K562 (cell line): ENCODE measurements around the gene STON2. TPM values are rescaled to one million over a fixed set of nuclear protein-coding genes. Genes with fewer than 3 reads are reported as not detected.

ENCODE experiments used
- CBX3 ChIP-seq, 2 experiments: IDR thresholded peaks; 1 replicate in 1 of 2; 2 replicates in 1 of 2; pipeline ENCODE4 v1.6.1; 2012; ENCODE audit warnings: inconsistent platforms in 2 of 2, low read length in 2 of 2, borderline replicate concordance in 1 of 2, control low read depth in 1 of 2
- CREB1 ChIP-seq, 2 experiments: sonication (generic) in 1 of 2; formaldehyde crosslinking in 1 of 2; IDR thresholded peaks; 2 replicates each; pipeline versions ENCODE4 v1.6.1 to v1.8.0; 2012 to 2022; ENCODE audit warnings: inconsistent platforms in 1 of 2, mild to moderate bottlenecking in 1 of 2, missing genetic modification reagents in 1 of 2, moderate library complexity in 1 of 2
- DDX20 ChIP-seq: fragments of 450-650 bp; IDR thresholded peaks from 2 replicates; pipeline ENCODE4 v1.6.1; 2016; ENCODE audit warnings: missing genetic modification characterization, low read depth, mild to moderate bottlenecking, missing compliant biosample characterization, moderate library complexity
- DMBX1 ChIP-seq: fragments of 250-450 bp; sonication (Bioruptor Pico); IDR thresholded peaks from 2 replicates; pipeline ENCODE4 v1.8.0; 2022; ENCODE audit warnings: inconsistent platforms, mild to moderate bottlenecking, moderate library complexity, borderline replicate concordance
- GTF2F1 ChIP-seq: IDR thresholded peaks from 2 replicates; pipeline ENCODE4 v1.6.1; 2011; ENCODE audit warnings: low read depth, low read length, improper control_type of control experiment
- LCOR ChIP-seq: sonication (generic); formaldehyde crosslinking; IDR thresholded peaks from 2 replicates; pipeline ENCODE4 v1.8.0; 2022; ENCODE audit warnings: mild to moderate bottlenecking, missing genetic modification reagents
- MAFK ChIP-seq: IDR thresholded peaks from 2 replicates; pipeline ENCODE4 v1.6.1; 2011; ENCODE audit warnings: low read length, improper control_type of control experiment
- MCM3 ChIP-seq: fragments of 450-650 bp; IDR thresholded peaks from 2 replicates; pipeline ENCODE4 v1.6.1; 2016
- MECOM ChIP-seq: fragments of 250-450 bp; sonication (Bioruptor Pico); IDR thresholded peaks from 2 replicates; pipeline ENCODE4 v1.8.0; 2022; ENCODE audit warnings: inconsistent platforms
- MEF2A ChIP-seq: IDR thresholded peaks from 2 replicates; pipeline ENCODE4 v1.6.1; 2011; ENCODE audit warnings: low read depth, mild to moderate bottlenecking, low read length, moderate library complexity; ENCODE audit not compliant: control insufficient read depth
- RCOR1 ChIP-seq, 2 experiments: IDR thresholded peaks; 2 replicates each; pipeline ENCODE4 v1.6.1; 2012; ENCODE audit warnings: low read depth in 2 of 2, low read length in 2 of 2, borderline replicate concordance in 1 of 2, improper control_type of control experiment in 1 of 2
- SLC30A9 ChIP-seq: fragments of 250-450 bp; sonication (Bioruptor Pico); IDR thresholded peaks from 2 replicates; pipeline ENCODE4 v1.8.0; 2022; ENCODE audit warnings: mild to moderate bottlenecking, moderate library complexity
- SMARCC2 ChIP-seq: fragments of 450-650 bp; IDR thresholded peaks from 2 replicates; pipeline ENCODE4 v1.6.1; 2017; ENCODE audit warnings: antibody characterized with exemption, moderate library complexity, mild to moderate bottlenecking, low read depth
- STAT5A ChIP-seq: IDR thresholded peaks from 2 replicates; pipeline ENCODE4 v1.6.1; 2012; ENCODE audit warnings: low read length, inconsistent platforms, borderline replicate concordance
- TARDBP ChIP-seq: fragments of 450-650 bp; IDR thresholded peaks from 2 replicates; pipeline ENCODE4 v1.6.1; 2016
- TCF3 ChIP-seq: sonication (generic); formaldehyde crosslinking; IDR thresholded peaks from 2 replicates; pipeline ENCODE4 v1.4.0; 2020; ENCODE audit warnings: mild to moderate bottlenecking, missing genetic modification reagents
- TSC22D4 ChIP-seq: fragments of 450-650 bp; IDR thresholded peaks from 2 replicates; pipeline ENCODE4 v1.6.1; 2016; ENCODE audit warnings: missing genetic modification characterization, missing biosample characterization, control low read depth
- ZFP36 ChIP-seq: fragments of 150-350 bp; IDR thresholded peaks from 2 replicates; pipeline ENCODE4 v1.6.1; 2018; ENCODE audit warnings: low read length, low read depth; ENCODE audit not compliant: partially characterized antibody
- ZKSCAN3 ChIP-seq: fragments of 250-450 bp; sonication (Bioruptor Pico); IDR thresholded peaks from 2 replicates; pipeline ENCODE4 v1.4.0; 2020
- ZNF124 ChIP-seq: sonication (generic); formaldehyde crosslinking; IDR thresholded peaks from 2 replicates; pipeline ENCODE4 v1.8.1; 2022; ENCODE audit warnings: missing genetic modification reagents
- ZNF134 ChIP-seq: fragments of 250-450 bp; sonication (Bioruptor Pico); conservative IDR thresholded peaks from 2 replicates; pipeline ENCODE4 v1.4.0; 2020
- polyA plus RNA-seq, 8 experiments: library from polyadenylated mRNA; depleted of rRNA in 4 of 8; stranded (reverse) in 5 of 8; unstranded in 3 of 8; fragments of >200 nt; fragmentation: Nextera tagmentation in 2 of 8; fragmentation: Illumina TruSeq in 1 of 8; extraction: Ambion mirVana in 2 of 8; extraction: Trizol in 1 of 8; gene quantifications; 2 replicates each; pipeline versions ENCODE4 v1.2.1 to v1.2.3, GENCODE V29; 2011 to 2014; ENCODE audit warnings: inconsistent platforms in 1 of 8, missing spikeins in 1 of 8
- total RNA-seq, 7 experiments: library from RNA; depleted of rRNA in 6 of 7; stranded (reverse); fragments of >200 nt in 6 of 7; fragmentation: Illumina TruSeq in 2 of 7; extraction: Trizol in 2 of 7; gene quantifications; 2 replicates each; pipeline versions ENCODE4 v1.2.1 to v1.2.3, GENCODE V29; 2011 to 2021; ENCODE audit warnings: low replicate concordance in 1 of 7
- TF ChIP-seq, protein P1 (sequence below): sonication (generic); formaldehyde crosslinking; IDR thresholded peaks from 2 replicates; pipeline ENCODE4 v1.8.0; 2022; ENCODE audit warnings: mild to moderate bottlenecking, missing genetic modification reagents
- TF ChIP-seq, protein P2 (sequence below), 2 experiments: fragments of 450-650 bp; IDR thresholded peaks; 2 replicates each; pipeline ENCODE4 v1.6.1; 2016
- TF ChIP-seq, protein P3 (sequence below): fragments of 250-450 bp; sonication (Bioruptor Pico); IDR thresholded peaks from 2 replicates; pipeline ENCODE4 v1.8.0; 2021; ENCODE audit warnings: moderate library complexity, mild to moderate bottlenecking, inconsistent platforms
- TF ChIP-seq, protein P4 (sequence below): sonication (generic); formaldehyde crosslinking; IDR thresholded peaks from 2 replicates; pipeline ENCODE4 v1.8.1; 2023; ENCODE audit warnings: mild to moderate bottlenecking, missing genetic modification reagents

The STON2 gene
- total and polyA plus RNA-seq, 9 of the 15 experiments (the other 6 are each of a cell fraction or from before 2014, with no cell fraction given), result 7.8 to 99.3 (median 53.5) TPM

DNA sequence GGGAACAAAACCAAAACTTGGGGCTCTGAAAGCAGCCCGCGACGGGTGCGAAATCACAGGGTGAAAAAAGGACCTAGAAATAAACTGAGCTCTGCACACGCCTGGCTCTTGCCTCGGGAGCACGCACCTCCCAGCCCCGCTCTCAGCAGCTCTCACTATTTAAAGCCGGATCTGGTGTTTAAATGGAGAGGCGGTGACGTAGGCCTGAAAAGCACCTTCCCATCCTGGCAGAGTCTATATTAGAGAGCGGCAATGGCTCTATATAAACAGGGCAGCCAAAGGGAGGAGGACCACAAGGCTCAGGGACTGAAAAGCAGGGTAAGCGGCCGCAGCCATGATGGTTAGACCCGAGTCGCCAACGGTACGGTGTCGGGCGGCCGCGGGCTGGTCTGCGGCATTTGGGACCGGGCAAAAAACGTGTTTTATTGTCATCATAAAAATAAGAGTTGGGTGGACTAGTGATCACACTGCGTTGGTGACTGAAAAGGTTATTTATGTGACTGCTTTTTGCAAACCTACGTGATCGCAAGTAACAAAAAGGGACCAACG, 180.8 kb downstream of the STON2 start (continued):
- no peak for TF ChIP-seq ZFP36
- TF ChIP-seq TSC22D4, result no peak
- TF ChIP-seq ZNF124, result no peak
- TF ChIP-seq STAT5A, result no peak
- TF ChIP-seq TCF3 (CRISPR knock-in tag), result no peak
- no peak for TF ChIP-seq MCM3
- no peak for TF ChIP-seq ZKSCAN3 (CRISPR knock-in tag)
- TF ChIP-seq ZNF134 (CRISPR knock-in tag), result no peak
- no peak for TF ChIP-seq LCOR (CRISPR knock-in tag)
- no peak for TF ChIP-seq CBX3 (IDR thresholded peaks at IDR 0.05; ENCODE audit: borderline replicate concordance in 1 of 2, low read length in 2 of 2)
- TF ChIP-seq, protein P1, sequence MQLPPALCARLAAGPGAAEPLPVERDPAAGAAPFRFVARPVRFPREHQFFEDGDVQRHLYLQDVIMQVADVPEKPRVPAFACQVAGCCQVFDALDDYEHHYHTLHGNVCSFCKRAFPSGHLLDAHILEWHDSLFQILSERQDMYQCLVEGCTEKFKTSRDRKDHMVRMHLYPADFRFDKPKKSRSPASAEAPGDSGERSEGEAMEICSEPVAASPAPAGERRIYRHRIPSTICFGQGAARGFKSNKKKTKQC, result no peak
- TF ChIP-seq DDX20 (tag), result no peak
- no peak for TF ChIP-seq MAFK
- no peak for TF ChIP-seq DMBX1
- TF ChIP-seq, protein P2, sequence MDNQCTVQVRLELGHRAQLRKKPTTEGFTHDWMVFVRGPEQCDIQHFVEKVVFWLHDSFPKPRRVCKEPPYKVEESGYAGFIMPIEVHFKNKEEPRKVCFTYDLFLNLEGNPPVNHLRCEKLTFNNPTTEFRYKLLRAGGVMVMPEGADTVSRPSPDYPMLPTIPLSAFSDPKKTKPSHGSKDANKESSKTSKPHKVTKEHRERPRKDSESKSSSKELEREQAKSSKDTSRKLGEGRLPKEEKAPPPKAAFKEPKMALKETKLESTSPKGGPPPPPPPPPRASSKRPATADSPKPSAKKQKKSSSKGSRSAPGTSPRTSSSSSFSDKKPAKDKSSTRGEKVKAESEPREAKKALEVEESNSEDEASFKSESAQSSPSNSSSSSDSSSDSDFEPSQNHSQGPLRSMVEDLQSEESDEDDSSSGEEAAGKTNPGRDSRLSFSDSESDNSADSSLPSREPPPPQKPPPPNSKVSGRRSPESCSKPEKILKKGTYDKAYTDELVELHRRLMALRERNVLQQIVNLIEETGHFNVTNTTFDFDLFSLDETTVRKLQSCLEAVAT (IDR thresholded peaks at IDR 0.05), result peak in 1 of 2 experiments; percentile 55; a peak in 1 of 4 replicates
- no peak for TF ChIP-seq TARDBP
- TF ChIP-seq SLC30A9 (CRISPR knock-in tag), result no peak
- no peak for TF ChIP-seq MEF2A
- TF ChIP-seq CREB1 (IDR thresholded peaks at IDR 0.05), result peak; percentile 43; the same call in 1 of the 2 replicates
- TF ChIP-seq CREB1 (CRISPR knock-in tag; IDR thresholded peaks at IDR 0.05), result no peak
- no peak for TF ChIP-seq MECOM (CRISPR knock-in tag)
- TF ChIP-seq SMARCC2, result no peak
- TF ChIP-seq, protein P3, sequence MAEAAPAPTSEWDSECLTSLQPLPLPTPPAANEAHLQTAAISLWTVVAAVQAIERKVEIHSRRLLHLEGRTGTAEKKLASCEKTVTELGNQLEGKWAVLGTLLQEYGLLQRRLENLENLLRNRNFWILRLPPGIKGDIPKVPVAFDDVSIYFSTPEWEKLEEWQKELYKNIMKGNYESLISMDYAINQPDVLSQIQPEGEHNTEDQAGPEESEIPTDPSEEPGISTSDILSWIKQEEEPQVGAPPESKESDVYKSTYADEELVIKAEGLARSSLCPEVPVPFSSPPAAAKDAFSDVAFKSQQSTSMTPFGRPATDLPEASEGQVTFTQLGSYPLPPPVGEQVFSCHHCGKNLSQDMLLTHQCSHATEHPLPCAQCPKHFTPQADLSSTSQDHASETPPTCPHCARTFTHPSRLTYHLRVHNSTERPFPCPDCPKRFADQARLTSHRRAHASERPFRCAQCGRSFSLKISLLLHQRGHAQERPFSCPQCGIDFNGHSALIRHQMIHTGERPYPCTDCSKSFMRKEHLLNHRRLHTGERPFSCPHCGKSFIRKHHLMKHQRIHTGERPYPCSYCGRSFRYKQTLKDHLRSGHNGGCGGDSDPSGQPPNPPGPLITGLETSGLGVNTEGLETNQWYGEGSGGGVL (CRISPR knock-in tag), result no peak
- TF ChIP-seq, protein P4, sequence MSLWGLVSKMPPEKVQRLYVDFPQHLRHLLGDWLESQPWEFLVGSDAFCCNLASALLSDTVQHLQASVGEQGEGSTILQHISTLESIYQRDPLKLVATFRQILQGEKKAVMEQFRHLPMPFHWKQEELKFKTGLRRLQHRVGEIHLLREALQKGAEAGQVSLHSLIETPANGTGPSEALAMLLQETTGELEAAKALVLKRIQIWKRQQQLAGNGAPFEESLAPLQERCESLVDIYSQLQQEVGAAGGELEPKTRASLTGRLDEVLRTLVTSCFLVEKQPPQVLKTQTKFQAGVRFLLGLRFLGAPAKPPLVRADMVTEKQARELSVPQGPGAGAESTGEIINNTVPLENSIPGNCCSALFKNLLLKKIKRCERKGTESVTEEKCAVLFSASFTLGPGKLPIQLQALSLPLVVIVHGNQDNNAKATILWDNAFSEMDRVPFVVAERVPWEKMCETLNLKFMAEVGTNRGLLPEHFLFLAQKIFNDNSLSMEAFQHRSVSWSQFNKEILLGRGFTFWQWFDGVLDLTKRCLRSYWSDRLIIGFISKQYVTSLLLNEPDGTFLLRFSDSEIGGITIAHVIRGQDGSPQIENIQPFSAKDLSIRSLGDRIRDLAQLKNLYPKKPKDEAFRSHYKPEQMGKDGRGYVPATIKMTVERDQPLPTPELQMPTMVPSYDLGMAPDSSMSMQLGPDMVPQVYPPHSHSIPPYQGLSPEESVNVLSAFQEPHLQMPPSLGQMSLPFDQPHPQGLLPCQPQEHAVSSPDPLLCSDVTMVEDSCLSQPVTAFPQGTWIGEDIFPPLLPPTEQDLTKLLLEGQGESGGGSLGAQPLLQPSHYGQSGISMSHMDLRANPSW (CRISPR knock-in tag), result no peak
- TF ChIP-seq GTF2F1, result 0 out of 2 replicates have a peak, but pooled peaks have one; percentile 33
- no peak for TF ChIP-seq RCOR1 (IDR thresholded peaks at IDR 0.05; ENCODE audit: borderline replicate concordance in 1 of 2, low read depth in 2 of 2, low read length in 2 of 2)
